Right atrium auricular region (tissue), 2 donors: ENCODE data around the gene APBA3. TPM values are rescaled to one million over a fixed set of nuclear protein-coding genes. Genes with fewer than 3 reads are reported as not detected.
A peak's percentile ranks its signal among the peaks of the same experiment; 100 is the strongest.

ENCODE experiments used
- DNase-seq: peaks from one replicate; pipeline ENCODE4 v3.0.0-alpha.2; 2019; ENCODE audit warnings: low spot score
- H3K27ac ChIP-seq, 2 donors: fragments of 200-600 bp; sonication (generic); 1 replicate in 1 of 2; 2 replicates in 1 of 2; pipeline ENCODE4 v1.5.1; 2016 to 2019
- H3K27me3 ChIP-seq, 2 donors: fragments of 200-600 bp; sonication (generic); one replicate each; pipeline versions ENCODE4 v1.5.1 to v1.6.0; 2017 to 2019
- H3K36me3 ChIP-seq: fragments of 200-600 bp; sonication (generic); one replicate; pipeline ENCODE4 v1.5.1; 2016
- H3K4me1 ChIP-seq, 2 donors: fragments of 200-600 bp; sonication (generic); one replicate each; pipeline versions ENCODE4 v1.5.1 to v1.6.0; 2017 to 2019
- H3K4me3 ChIP-seq, 2 donors: fragments of 200-600 bp; sonication (generic); 1 replicate in 1 of 2; 2 replicates in 1 of 2; pipeline ENCODE4 v1.5.1; 2017 to 2019; ENCODE audit warnings: mild to moderate bottlenecking in 1 of 2, moderate library complexity in 1 of 2
- H3K9me3 ChIP-seq, 2 donors: fragments of 200-600 bp; sonication (generic); one replicate each; pipeline ENCODE4 v1.5.1; 2019
- CTCF ChIP-seq, 2 donors: fragments of 200-600 bp; sonication (generic); IDR thresholded peaks; one replicate each; pipeline ENCODE4 v1.5.1; 2019; ENCODE audit warnings: antibody characterized with exemption in 2 of 2
- total RNA-seq, 2 donors: library from RNA; depleted of rRNA; stranded (reverse); fragments of >200 nt; gene quantifications; one replicate each; pipeline ENCODE4 v1.1.0, GENCODE V29; 2016

Gene APBA3
- total RNA-seq, 2 donors from 2014 or later: 14.7 to 24.8 TPM

- no peak for TF ChIP-seq CTCF (IDR thresholded peaks at IDR 0.05)
- peak overlapping the region; percentile 23 to 39 for H3K4me3 ChIP-seq
- peaks cover 0 to 7% of the 10 kb centered on the region in 2 donors for H3K27me3 ChIP-seq
These were observed 24.0 kb upstream of the APBA3 start for GRCh38 chr19:3785451-3785937.

GRCh38 chr19:3784607-3785450, 23.3 kb upstream of the APBA3 start:
- peaks cover 0 to 9% of the 10 kb centered on the region in 2 donors for H3K4me1 ChIP-seq
- peaks cover 0 to 7% of the 10 kb centered on the region in 2 donors for H3K27me3 ChIP-seq
- no peak overlapping the region for H3K4me3 ChIP-seq
- H3K36me3 ChIP-seq: no peaks in the 10 kb centered on the region
- TF ChIP-seq CTCF (IDR thresholded peaks at IDR 0.05): no peak
- no peak overlapping the region for H3K27ac ChIP-seq
- peaks cover 17 to 26% of the 10 kb centered on the region in 2 donors for H3K9me3 ChIP-seq
- no peak for DNase-seq

More at GRCh38 chr19:3785451-3785937, 24.0 kb upstream of the APBA3 start:
- peaks cover 17 to 25% of the 10 kb centered on the region in 2 donors for H3K9me3 ChIP-seq
- H3K27ac ChIP-seq: no peak overlapping the region
- H3K36me3 ChIP-seq: no peaks in the 10 kb centered on the region
- DNase-seq: no peak
- H3K4me1 ChIP-seq: peaks cover 0 to 9% of the 10 kb centered on the region in 2 donors

DNA sequence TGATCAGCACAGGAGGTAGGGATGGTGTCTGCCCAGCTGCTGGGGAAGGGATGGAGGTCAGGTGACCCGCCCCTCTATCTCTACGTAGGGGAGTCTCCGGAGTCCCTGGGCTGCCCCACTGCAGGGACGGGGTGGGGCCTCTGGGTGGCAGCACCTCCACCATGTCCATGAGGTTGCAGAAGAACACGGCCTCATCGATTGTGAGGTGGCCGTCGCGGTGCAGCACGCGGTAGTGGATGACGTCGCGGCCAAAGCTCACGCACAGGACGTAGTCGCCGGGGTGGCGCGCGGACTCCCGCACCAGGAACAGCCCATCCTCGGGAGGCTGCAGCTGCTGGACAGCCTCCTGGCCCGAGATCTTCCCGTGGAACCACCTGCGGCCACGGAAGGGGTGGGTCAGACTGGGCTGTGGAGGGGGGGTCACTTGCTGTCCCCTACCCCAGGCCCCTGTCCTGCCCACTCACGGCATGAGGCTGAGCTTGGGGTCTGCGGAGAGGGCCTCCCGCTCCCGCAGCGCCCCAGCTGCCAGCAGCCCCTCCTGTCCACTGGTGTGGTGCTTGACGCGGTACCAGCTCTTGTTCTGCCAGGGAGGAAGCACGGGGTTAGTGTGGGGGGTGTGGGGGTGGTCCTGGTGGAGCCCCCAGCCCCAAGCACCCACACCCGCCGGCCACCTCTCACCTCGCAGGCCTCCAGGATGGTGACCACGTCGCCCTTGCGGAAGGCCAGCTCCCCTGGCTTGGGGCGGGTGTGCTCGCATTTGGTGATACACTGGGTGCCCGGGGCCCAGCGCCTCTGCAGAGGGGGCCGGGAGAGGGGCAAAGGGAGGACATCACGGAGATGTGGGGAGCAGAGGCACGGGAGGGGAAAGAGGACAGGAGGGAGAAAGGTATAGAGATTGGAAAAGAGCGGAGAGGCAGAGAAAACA, 22.4 kb upstream of the APBA3 start:
- DNase-seq: no peak
- no peaks in the 10 kb centered on the region for H3K36me3 ChIP-seq
- TF ChIP-seq CTCF (IDR thresholded peaks at IDR 0.05): peak in 1 of 2 donors; percentile 30
- H3K27ac ChIP-seq: no peak overlapping the region
- peaks cover 0 to 9% of the 10 kb centered on the region in 2 donors for H3K4me1 ChIP-seq
- peaks cover 17 to 26% of the 10 kb centered on the region in 2 donors for H3K9me3 ChIP-seq
- no peak overlapping the region for H3K4me3 ChIP-seq
- peaks cover 0 to 7% of the 10 kb centered on the region in 2 donors for H3K27me3 ChIP-seq

- DNase-seq: no peak
- peaks cover 17 to 26% of the 10 kb centered on the region in 2 donors for H3K9me3 ChIP-seq
- H3K27ac ChIP-seq: no peak overlapping the region
- no peaks in the 10 kb centered on the region for H3K36me3 ChIP-seq
- H3K4me1 ChIP-seq: peaks cover 0 to 9% of the 10 kb centered on the region in 2 donors
- no peak overlapping the region for H3K4me3 ChIP-seq
- TF ChIP-seq CTCF (IDR thresholded peaks at IDR 0.05): no peak
- peaks cover 0 to 7% of the 10 kb centered on the region in 2 donors for H3K27me3 ChIP-seq
These were observed 21.4 kb upstream of the APBA3 start for GRCh38 chr19:3782903-3783302.

DNA sequence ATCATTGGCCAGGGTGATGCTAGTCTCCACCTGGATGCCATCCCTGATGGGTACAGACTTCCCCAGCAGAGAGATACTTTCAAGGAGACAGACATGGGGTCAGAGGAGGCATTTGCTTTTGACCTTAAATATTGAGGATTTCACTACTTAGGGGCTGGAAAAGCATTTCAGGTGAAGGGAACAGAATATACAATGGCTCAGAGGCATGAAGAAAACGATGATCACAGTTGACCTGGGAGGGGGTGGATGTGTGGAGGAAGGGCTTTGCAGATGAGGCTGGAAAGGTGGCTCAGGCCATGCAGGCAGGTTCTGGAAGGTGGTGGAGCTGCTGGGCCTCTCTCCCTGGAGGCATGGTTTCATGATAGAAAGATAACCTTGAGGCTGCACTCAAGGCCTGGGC, 20.8 kb upstream of the APBA3 start:
- Histone ChIP-seq H3K27ac (no peak overlapping the region), H3K27me3 (peaks cover 0 to 7% of the 10 kb centered on the region in 2 donors), H3K4me3 (no peak overlapping the region), H3K9me3 (peaks cover 17 to 26% of the 10 kb centered on the region in 2 donors), H3K36me3 (no peaks in the 10 kb centered on the region), H3K4me1 (peaks cover 0 to 9% of the 10 kb centered on the region in 2 donors)
- DNase-seq: no peak
- TF ChIP-seq CTCF (IDR thresholded peaks at IDR 0.05): no peak
